Uterus (tissue), 2 donors: Measurements from ENCODE around the gene PVALB.

Experiments
- CTCF ChIP-seq, 4 experiments: fragments of 200-600 bp in 2 of 4; fragments of 450-650 bp in 2 of 4; sonication (generic) in 2 of 4; IDR thresholded peaks; one replicate each; pipeline ENCODE4 v1.5.1; 2016 to 2019; ENCODE audit warnings: antibody characterized with exemption in 4 of 4, mild to moderate bottlenecking in 2 of 4, moderate library complexity in 1 of 4
- POLR2A ChIP-seq, 2 donors: fragments of 450-650 bp; IDR thresholded peaks; one replicate each; pipeline ENCODE4 v1.6.1; 2016; ENCODE audit warnings: antibody characterized with exemption in 2 of 2, mild to moderate bottlenecking in 1 of 2, moderate library complexity in 1 of 2

GRCh38 chr22:36775586-36775963 is 41.3 kb downstream of the PVALB start:
- TF ChIP-seq CTCF (IDR thresholded peaks at IDR 0.05) (no peak), POLR2A (IDR thresholded peaks at IDR 0.05) (no peak)
